ACHN (cell line): Measurements from ENCODE around the gene EDC4.
"Not testable (repeated sequence)": the region's sequence is repeated elsewhere in the genome, so short reads cannot be mapped to it uniquely, and the experiment has no call there.

Experiments used
- DNase-seq: peaks from one replicate; pipeline ENCODE4 v3.0.0-alpha.2; 2015
- in situ Hi-C: cut with HindIII; loops from 2 replicates; pipeline ENCODE4 v1.10.0; 2017; ENCODE audit warnings: low sequenced_read_pairs, low pct_ligation_motif_present, low pct_unique_long_range_greater_than_20kb

Gene EDC4

GRCh38 chr16:67892375-67892774 lies 19.5 kb downstream of the EDC4 start:
- DNase-seq, result no peak
- in situ Hi-C loops, result no loop called here

- peak; percentile 97 for DNase-seq
- in situ Hi-C loops, result no loop called here
Observed at GRCh38 chr16:67892899-67893742, 20.3 kb downstream of the EDC4 start, which contains the start of gene PSKH1. Gene PSKH1 (plus strand): TSS chr16:67893254. CDS start chr16:67908750, 15,496 bp downstream.

- peak; percentile 19 for DNase-seq
- in situ Hi-C loops, result no loop called here
Observed at GRCh38 chr16:67893743-67894399, 21.0 kb downstream of the EDC4 start.

- in situ Hi-C loops, result no loop called here
Observed at GRCh38 chr16:67897231-67897630, 24.4 kb downstream of the EDC4 start.

GRCh38 chr16:67901734-67902133 lies 28.9 kb downstream of the EDC4 start:
- DNase-seq, result no peak
- in situ Hi-C loops, result no loop called here

More at GRCh38 chr16:67897231-67897630, 24.4 kb downstream of the EDC4 start:
- no peak for DNase-seq

- in situ Hi-C loops, result no loop called here
- DNase-seq, result no peak
Observed at GRCh38 chr16:67902831-67903230, 30.0 kb downstream of the EDC4 start.

- no peak for DNase-seq
- in situ Hi-C loops, result no loop called here
Observed at GRCh38 chr16:67907397-67908180, 34.7 kb downstream of the EDC4 start.

GRCh38 chr16:67909056-67909742 lies 36.3 kb downstream of the EDC4 start:
- in situ Hi-C loops, result no loop called here
- no peak for DNase-seq

- DNase-seq, result no peak
- in situ Hi-C loops, result no loop called here
Observed at GRCh38 chr16:67910158-67910557, 37.3 kb downstream of the EDC4 start.

GRCh38 chr16:67914758-67915495 lies 42.1 kb downstream of the EDC4 start:
- no peak for DNase-seq
- in situ Hi-C loops, result no loop called here

- DNase-seq, in situ Hi-C loops: not testable (repeated sequence)
Observed at GRCh38 chr16:67915496-67915769, 42.6 kb downstream of the EDC4 start.

- DNase-seq, result no peak
- in situ Hi-C loops, result no loop called here
Observed at GRCh38 chr16:67915831-67916723, 43.2 kb downstream of the EDC4 start.

GRCh38 chr16:67917140-67917851 lies 44.4 kb downstream of the EDC4 start:
- in situ Hi-C loops, result no loop called here
- DNase-seq, result no peak

GRCh38 chr16:67917852-67918236 lies 45.0 kb downstream of the EDC4 start:
- in situ Hi-C loops, result no loop called here
- peak; percentile 85 for DNase-seq

- in situ Hi-C loops, result no loop called here
- DNase-seq, result no peak
Observed at GRCh38 chr16:67919622-67920221, 46.9 kb downstream of the EDC4 start.

GRCh38 chr16:67922221-67922620 lies 49.4 kb downstream of the EDC4 start:
- in situ Hi-C loops, result no loop called here
- no peak for DNase-seq
